ENCODE results near the gene TSHZ2. TPM values are rescaled to one million over a fixed set of nuclear protein-coding genes. Genes with fewer than 3 reads are reported as not detected.

Gene TSHZ2
- total RNA-seq, 1 experiment from 2014 or later = 0.07 TPM

DNA sequence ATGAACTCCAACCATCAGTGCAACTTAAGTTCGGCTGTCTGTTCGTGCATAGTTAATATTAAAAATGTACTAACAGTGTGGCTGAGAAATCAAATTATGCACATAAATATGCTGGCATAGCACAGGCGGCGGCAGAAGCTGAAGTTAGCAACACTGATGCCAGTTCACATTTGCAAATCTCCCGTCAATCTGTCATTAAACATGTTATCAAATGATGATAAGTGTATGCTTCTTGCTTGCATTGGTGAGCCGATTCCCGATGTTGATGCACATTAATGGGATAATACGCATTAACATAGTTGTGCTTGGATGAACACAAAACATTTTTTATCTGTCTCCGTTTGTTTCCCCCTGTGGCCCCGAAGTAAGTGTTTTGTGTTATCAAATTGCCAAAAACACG lies 312.1 kb downstream of the TSHZ2 start:
- H4K20me1 ChIP-seq (ENCODE audit: insufficient read depth) = no peaks in the 10 kb centered on the region
- DNase-seq (ENCODE audit: low read depth, low spot score) (no peak), ATAC-seq (no peak)
- no peak overlapping the region for H3K4me2 ChIP-seq (ENCODE audit: low read length)
- ChIA-PET POLR2A (no interaction called here), RAD21 (ENCODE audit: low non-redundant PET in 1 of 2, low total read pairs in 2 of 2, uncharacterized antibody in 2 of 2, unreplicated experiment in 2 of 2) (interaction anchor here in 1 of 2 experiments (0.5 kb wide), 1 partner anchor 58 kb away, joined by 3 read pairs; no protein-coding TSS in a partner anchor), CTCF (no interaction called here)
- H3K9ac ChIP-seq (ENCODE audit: low read length) = no peak overlapping the region
- intact Hi-C loops (cut with micrococcal nuclease) = no loop called here
- H3K27me3 ChIP-seq (ENCODE audit: insufficient read depth, low read length) = peaks cover 40% of the 10 kb centered on the region
- H3K36me3 ChIP-seq (ENCODE audit: control insufficient read depth in 1 of 2, insufficient read depth in 2 of 2, low read length in 2 of 2) = no peaks in the 10 kb centered on the region
- no TSS peak for BruUV-seq (replicated peaks)
- no peak overlapping the region for H3K27ac ChIP-seq (ENCODE audit: low read depth, low read length)
- H2AFZ ChIP-seq (ENCODE audit: low read depth, low read length, poor library complexity, severe bottlenecking) = no peak overlapping the region
- TF ChIP-seq POLR2A (IDR thresholded peaks at IDR 0.05; ENCODE audit: borderline replicate concordance, extremely low read depth, insufficient read depth, insufficient read length) (no peak), CBX3 (IDR thresholded peaks at IDR 0.05; ENCODE audit: low read depth) (no peak), MAX (IDR thresholded peaks at IDR 0.05) (no peak), RAD21 (IDR thresholded peaks at IDR 0.05; ENCODE audit: low read depth) (no peak), YY1 (IDR thresholded peaks at IDR 0.05; ENCODE audit: extremely low read depth, insufficient replicate concordance, low read depth, low read length) (no peak), ZFX (IDR thresholded peaks at IDR 0.05) (no peak), ZNF274 (IDR thresholded peaks at IDR 0.05; ENCODE audit: low read depth, low read length) (no peak), TCF7L2 (IDR thresholded peaks at IDR 0.05; ENCODE audit: borderline replicate concordance, extremely low read depth, insufficient read depth, insufficient read length) (no peak), SIN3A (IDR thresholded peaks at IDR 0.05; ENCODE audit: low read depth) (no peak), CEBPB (IDR thresholded peaks at IDR 0.05; ENCODE audit: low read depth) (no peak), JUND (IDR thresholded peaks at IDR 0.05) (no peak), SRF (IDR thresholded peaks at IDR 0.05; ENCODE audit: low read depth) (no peak), EZH2phosphoT487 (IDR thresholded peaks at IDR 0.05; ENCODE audit: borderline replicate concordance) (no peak), ELF1 (IDR thresholded peaks at IDR 0.05; ENCODE audit: borderline replicate concordance, low read depth) (no peak), ATF3 (IDR thresholded peaks at IDR 0.05) (no peak), SP1 (IDR thresholded peaks at IDR 0.05; ENCODE audit: low read depth) (no peak), POLR2AphosphoS5 (IDR thresholded peaks at IDR 0.05; ENCODE audit: low read depth, low read length) (no peak), FOSL1 (IDR thresholded peaks at IDR 0.05; ENCODE audit: low read depth) (no peak)
- TF ChIP-seq, protein P1, sequence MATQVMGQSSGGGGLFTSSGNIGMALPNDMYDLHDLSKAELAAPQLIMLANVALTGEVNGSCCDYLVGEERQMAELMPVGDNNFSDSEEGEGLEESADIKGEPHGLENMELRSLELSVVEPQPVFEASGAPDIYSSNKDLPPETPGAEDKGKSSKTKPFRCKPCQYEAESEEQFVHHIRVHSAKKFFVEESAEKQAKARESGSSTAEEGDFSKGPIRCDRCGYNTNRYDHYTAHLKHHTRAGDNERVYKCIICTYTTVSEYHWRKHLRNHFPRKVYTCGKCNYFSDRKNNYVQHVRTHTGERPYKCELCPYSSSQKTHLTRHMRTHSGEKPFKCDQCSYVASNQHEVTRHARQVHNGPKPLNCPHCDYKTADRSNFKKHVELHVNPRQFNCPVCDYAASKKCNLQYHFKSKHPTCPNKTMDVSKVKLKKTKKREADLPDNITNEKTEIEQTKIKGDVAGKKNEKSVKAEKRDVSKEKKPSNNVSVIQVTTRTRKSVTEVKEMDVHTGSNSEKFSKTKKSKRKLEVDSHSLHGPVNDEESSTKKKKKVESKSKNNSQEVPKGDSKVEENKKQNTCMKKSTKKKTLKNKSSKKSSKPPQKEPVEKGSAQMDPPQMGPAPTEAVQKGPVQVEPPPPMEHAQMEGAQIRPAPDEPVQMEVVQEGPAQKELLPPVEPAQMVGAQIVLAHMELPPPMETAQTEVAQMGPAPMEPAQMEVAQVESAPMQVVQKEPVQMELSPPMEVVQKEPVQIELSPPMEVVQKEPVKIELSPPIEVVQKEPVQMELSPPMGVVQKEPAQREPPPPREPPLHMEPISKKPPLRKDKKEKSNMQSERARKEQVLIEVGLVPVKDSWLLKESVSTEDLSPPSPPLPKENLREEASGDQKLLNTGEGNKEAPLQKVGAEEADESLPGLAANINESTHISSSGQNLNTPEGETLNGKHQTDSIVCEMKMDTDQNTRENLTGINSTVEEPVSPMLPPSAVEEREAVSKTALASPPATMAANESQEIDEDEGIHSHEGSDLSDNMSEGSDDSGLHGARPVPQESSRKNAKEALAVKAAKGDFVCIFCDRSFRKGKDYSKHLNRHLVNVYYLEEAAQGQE (IDR thresholded peaks at IDR 0.05; ENCODE audit: low read depth) = no peak
- no peaks in the 10 kb centered on the region for H3K79me2 ChIP-seq (ENCODE audit: insufficient read depth, low read length)
- H3K9me3 ChIP-seq (ENCODE audit: control insufficient read depth in 1 of 2, insufficient read depth in 1 of 2, low read depth in 1 of 2, low read length in 2 of 2) = no peaks in the 10 kb centered on the region
- no peaks in the 10 kb centered on the region for H3K9me2 ChIP-seq (ENCODE audit: insufficient read depth)
- H3K4me1 ChIP-seq (ENCODE audit: control insufficient read depth in 1 of 2, insufficient read depth in 2 of 2, low read length in 2 of 2) = no peaks in the 10 kb centered on the region
- no peak overlapping the region for H3K4me3 ChIP-seq (replicated peaks in 1 of 2; ENCODE audit: low read depth in 1 of 2, low read length in 2 of 2)

All from HCT116 (cell line).